Measurements from ENCODE around the gene OR3A3. TPM values are rescaled to one million over a fixed set of nuclear protein-coding genes. Genes with fewer than 3 reads are reported as not detected.
"Not testable (repeated sequence)": the region's sequence is repeated elsewhere in the genome, so short reads cannot be mapped to it uniquely, and the experiment has no call there.

Gene OR3A3
- total and polyA plus RNA-seq, 4 donors = 0.63 TPM; not detected in 3

- no peak for ATAC-seq (ENCODE audit: insufficient read depth, low FRiP score)
- Histone ChIP-seq H3K27me3 (ENCODE audit: control insufficient read depth in 3 of 3, insufficient read depth in 3 of 3, low read length in 2 of 3) (peaks cover 4 to 24% (median 11%) of the 10 kb centered on the region in 3 donors), H3K4me3 (no peak within 1 kb of the TSS), H3K4me1 (ENCODE audit: control insufficient read depth in 5 of 5, insufficient read depth in 5 of 5, low read length in 5 of 5) (peaks cover 0 to 2% (median 0%) of the 10 kb centered on the region in 5 donors), H3K9ac (ENCODE audit: insufficient read depth in 1 of 2, low read length in 2 of 2) (no peak within 1 kb of the TSS), H3K9me3 (ENCODE audit: control insufficient read depth in 4 of 4, insufficient read depth in 3 of 4, low read length in 3 of 4) (peaks cover 0 to 10% (median 0%) of the 10 kb centered on the region in 4 donors), H3K36me3 (ENCODE audit: control insufficient read depth in 4 of 4, insufficient read depth in 4 of 4, low read length in 4 of 4) (no peaks in the 10 kb centered on the region), H3K27ac (ENCODE audit: low read depth in 1 of 2, low read length in 1 of 2) (no peak within 1 kb of the TSS)
- 26 to 33% methylated on average over 87 to 92 of the region's 92 CpGs for WGBS, 2 donors
- TF ChIP-seq, protein P1, sequence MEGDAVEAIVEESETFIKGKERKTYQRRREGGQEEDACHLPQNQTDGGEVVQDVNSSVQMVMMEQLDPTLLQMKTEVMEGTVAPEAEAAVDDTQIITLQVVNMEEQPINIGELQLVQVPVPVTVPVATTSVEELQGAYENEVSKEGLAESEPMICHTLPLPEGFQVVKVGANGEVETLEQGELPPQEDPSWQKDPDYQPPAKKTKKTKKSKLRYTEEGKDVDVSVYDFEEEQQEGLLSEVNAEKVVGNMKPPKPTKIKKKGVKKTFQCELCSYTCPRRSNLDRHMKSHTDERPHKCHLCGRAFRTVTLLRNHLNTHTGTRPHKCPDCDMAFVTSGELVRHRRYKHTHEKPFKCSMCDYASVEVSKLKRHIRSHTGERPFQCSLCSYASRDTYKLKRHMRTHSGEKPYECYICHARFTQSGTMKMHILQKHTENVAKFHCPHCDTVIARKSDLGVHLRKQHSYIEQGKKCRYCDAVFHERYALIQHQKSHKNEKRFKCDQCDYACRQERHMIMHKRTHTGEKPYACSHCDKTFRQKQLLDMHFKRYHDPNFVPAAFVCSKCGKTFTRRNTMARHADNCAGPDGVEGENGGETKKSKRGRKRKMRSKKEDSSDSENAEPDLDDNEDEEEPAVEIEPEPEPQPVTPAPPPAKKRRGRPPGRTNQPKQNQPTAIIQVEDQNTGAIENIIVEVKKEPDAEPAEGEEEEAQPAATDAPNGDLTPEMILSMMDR (IDR thresholded peaks at IDR 0.05; ENCODE audit: control extremely low read depth, extremely low read depth) = no peak
- DNase-seq = no peak
Observed at GRCh38 chr17:3385869-3386816, 25.0 kb upstream of the OR3A3 start, which contains the start of gene OR3A2. Gene OR3A2, minus strand, starts transcription at chr17:3386308.

DNA sequence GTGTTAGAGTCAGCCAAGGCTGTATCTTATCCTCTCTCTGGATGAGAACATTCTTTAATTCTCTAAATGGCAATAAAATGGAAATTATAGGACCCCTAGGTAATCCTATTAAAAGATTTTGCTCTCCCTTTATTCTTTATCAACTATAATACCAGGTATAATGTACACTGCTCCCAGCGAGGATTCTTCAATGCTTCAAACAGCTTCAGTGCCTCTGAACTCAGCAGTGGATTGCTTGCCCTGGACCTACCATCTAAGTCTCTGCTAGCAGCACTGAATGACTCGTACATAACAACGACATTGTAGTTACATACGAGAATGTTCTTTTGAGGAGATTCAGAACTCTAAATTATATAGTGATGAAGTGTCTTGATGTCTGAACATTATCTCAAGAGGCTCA is 21.4 kb upstream of the OR3A3 start:
- H3K27ac ChIP-seq (ENCODE audit: low read depth in 1 of 2, low read length in 1 of 2) = no peak overlapping the region
- H3K9ac ChIP-seq (ENCODE audit: insufficient read depth in 1 of 2, low read length in 2 of 2) = no peak overlapping the region
- DNase-seq (no peak), ATAC-seq (ENCODE audit: insufficient read depth, low FRiP score) (no peak)
- 71% methylated on average over 4 of the region's 4 CpGs for WGBS, 2 donors
- no peak overlapping the region for H3K4me3 ChIP-seq
- TF ChIP-seq, protein P1 (IDR thresholded peaks at IDR 0.05; ENCODE audit: control extremely low read depth, extremely low read depth) = no peak
- no peaks in the 10 kb centered on the region for H3K36me3 ChIP-seq (ENCODE audit: control insufficient read depth in 4 of 4, insufficient read depth in 4 of 4, low read length in 4 of 4)
- peaks cover 0 to 2% (median 0%) of the 10 kb centered on the region in 5 donors for H3K4me1 ChIP-seq (ENCODE audit: control insufficient read depth in 5 of 5, insufficient read depth in 5 of 5, low read length in 5 of 5)
- H3K9me3 ChIP-seq (ENCODE audit: control insufficient read depth in 4 of 4, insufficient read depth in 3 of 4, low read length in 3 of 4) = peaks cover 0 to 10% (median 0%) of the 10 kb centered on the region in 4 donors
- H3K27me3 ChIP-seq (ENCODE audit: control insufficient read depth in 3 of 3, insufficient read depth in 3 of 3, low read length in 2 of 3) = peaks cover 4 to 16% (median 11%) of the 10 kb centered on the region in 3 donors

DNA sequence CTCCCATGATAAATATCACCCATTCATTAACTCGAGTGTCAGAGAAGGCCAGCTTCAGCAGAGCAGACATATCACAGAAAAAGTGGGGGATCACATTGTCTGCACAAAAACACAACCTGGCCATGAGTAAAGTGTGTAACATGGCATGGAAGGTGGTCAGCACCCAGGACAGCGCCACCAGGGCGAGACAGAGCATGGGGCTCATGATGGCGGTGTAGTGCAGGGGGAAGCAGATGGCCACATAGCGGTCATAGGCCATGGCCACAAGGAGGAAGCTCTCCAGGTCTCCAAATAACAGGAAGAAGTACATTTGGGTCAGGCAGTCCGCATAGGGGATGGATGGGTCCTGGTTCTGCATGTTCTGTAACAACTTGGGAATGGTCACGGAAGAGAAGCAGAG is 13.4 kb upstream of the OR3A3 start:
- WGBS, 2 donors = 43 to 45% methylated on average over 7 of the region's 7 CpGs
- not testable (repeated sequence) for H3K9ac ChIP-seq (ENCODE audit: insufficient read depth in 1 of 2, low read length in 2 of 2); H3K27ac ChIP-seq (ENCODE audit: low read depth in 1 of 2, low read length in 1 of 2); H3K4me3 ChIP-seq; H3K27me3 ChIP-seq (ENCODE audit: control insufficient read depth in 3 of 3, insufficient read depth in 3 of 3, low read length in 2 of 3); ATAC-seq (ENCODE audit: insufficient read depth, low FRiP score); H3K4me1 ChIP-seq (ENCODE audit: control insufficient read depth in 5 of 5, insufficient read depth in 5 of 5, low read length in 5 of 5); H3K9me3 ChIP-seq (ENCODE audit: control insufficient read depth in 4 of 4, insufficient read depth in 3 of 4, low read length in 3 of 4); H3K36me3 ChIP-seq (ENCODE audit: control insufficient read depth in 4 of 4, insufficient read depth in 4 of 4, low read length in 4 of 4)
- DNase-seq = peak in 2 of 3 donors; percentile 6 to 7

- no peak for DNase-seq
- H3K27me3 ChIP-seq (ENCODE audit: control insufficient read depth in 3 of 3, insufficient read depth in 3 of 3, low read length in 2 of 3) = no peaks in the 10 kb centered on the region
- no peaks in the 10 kb centered on the region for H3K36me3 ChIP-seq (ENCODE audit: control insufficient read depth in 4 of 4, insufficient read depth in 4 of 4, low read length in 4 of 4)
- TF ChIP-seq, protein P1 (IDR thresholded peaks at IDR 0.05; ENCODE audit: control extremely low read depth, extremely low read depth) = no peak
- peaks cover 0 to 5% (median 0%) of the 10 kb centered on the region in 5 donors for H3K4me1 ChIP-seq (ENCODE audit: control insufficient read depth in 5 of 5, insufficient read depth in 5 of 5, low read length in 5 of 5)
- 91 to 92% methylated on average over 1 of the region's 1 CpG for WGBS, 2 donors
- H3K9ac ChIP-seq (ENCODE audit: insufficient read depth in 1 of 2, low read length in 2 of 2) = no peak within 1 kb of the TSS
- ATAC-seq (ENCODE audit: insufficient read depth, low FRiP score) = no peak
- no peak within 1 kb of the TSS for H3K27ac ChIP-seq (ENCODE audit: low read depth in 1 of 2, low read length in 1 of 2)
- peaks cover 0 to 4% (median 0%) of the 10 kb centered on the region in 4 donors for H3K9me3 ChIP-seq (ENCODE audit: control insufficient read depth in 4 of 4, insufficient read depth in 3 of 4, low read length in 3 of 4)
- H3K4me3 ChIP-seq = no peak within 1 kb of the TSS
Observed at GRCh38 chr17:3398310-3398709, 12.9 kb upstream of the OR3A3 start, which contains the start of gene OR1E1. Gene OR1E1, minus strand, starts transcription at chr17:3398410. Its CDS starts 0 bp downstream, at chr17:3398410.
